Progenitor cell of endocrine pancreas (in vitro differentiated cells): ENCODE results near the gene PLCH1. TPM values are rescaled to one million over a fixed set of nuclear protein-coding genes. Genes with fewer than 3 reads are reported as not detected.
"Not testable (repeated sequence)": the region's sequence is repeated elsewhere in the genome, so short reads cannot be mapped to it uniquely, and the experiment has no call there.

Experiments used
- DNase-seq: peaks from one replicate; pipeline ENCODE4 v3.0.0; 2021; ENCODE audit warnings: low spot score; ENCODE audit not compliant: unreplicated experiment
- H3K27ac Mint-ChIP-seq: 2 replicates; pipeline ENCODE4 v1.8.0; 2021; ENCODE audit warnings: mild to moderate bottlenecking, moderate library complexity, mixed read lengths
- H3K27me3 Mint-ChIP-seq: 2 replicates; pipeline ENCODE4 v1.8.0; 2021; ENCODE audit warnings: mixed read lengths
- H3K36me3 Mint-ChIP-seq: 2 replicates; pipeline ENCODE4 v1.8.0; 2022; ENCODE audit warnings: mixed read lengths; ENCODE audit not compliant: insufficient read depth
- H3K4me1 Mint-ChIP-seq: 2 replicates; pipeline ENCODE4 v1.8.0; 2021; ENCODE audit warnings: low read depth, mixed read lengths
- H3K4me3 Mint-ChIP-seq: 2 replicates; pipeline ENCODE4 v1.8.0; 2021; ENCODE audit warnings: low read depth, mild to moderate bottlenecking, moderate library complexity, mixed read lengths
- H3K9me3 Mint-ChIP-seq: 2 replicates; pipeline ENCODE4 v1.8.0; 2021; ENCODE audit warnings: low read depth, mixed read lengths
- total RNA-seq: library from RNA; stranded (reverse); gene quantifications from 2 replicates; pipeline ENCODE4 v1.2.1, GENCODE V29; 2021
- TF ChIP-seq, protein P1 (sequence below): fragments of 200-600 bp; sonication (generic); IDR thresholded peaks from one replicate; pipeline ENCODE4 v1.5.0; 2021; ENCODE audit warnings: antibody characterized with exemption, mild to moderate bottlenecking; ENCODE audit not compliant: unreplicated experiment

Gene PLCH1
- total RNA-seq, 1 donor from 2014 or later = 14.2 TPM

DNA sequence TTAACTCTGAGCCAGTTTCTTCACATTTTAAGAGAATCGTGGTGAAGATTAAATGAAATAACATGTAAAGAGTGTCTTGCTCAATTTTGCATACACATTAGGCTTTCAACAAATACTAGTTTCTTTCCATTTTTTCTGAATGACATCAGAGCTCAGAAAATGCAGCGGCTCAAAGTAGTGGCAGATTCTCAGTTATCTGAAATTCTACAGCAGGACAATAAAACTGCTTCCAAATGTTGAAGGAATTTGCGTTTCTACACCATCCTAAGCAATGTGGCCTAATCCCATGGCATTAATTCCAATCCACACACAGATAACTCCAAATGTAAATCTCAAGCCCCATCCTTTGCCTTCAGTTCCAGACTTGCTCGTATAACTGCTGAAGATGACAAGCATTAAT lies 115.8 kb downstream of the PLCH1 start:
- Mint-ChIP-seq H3K27ac (no peak overlapping the region), H3K27me3 (no peaks in the 10 kb centered on the region), H3K4me3 (no peak overlapping the region), H3K9me3 (peaks cover 11% of the 10 kb centered on the region), H3K4me1 (no peaks in the 10 kb centered on the region), H3K36me3 (peaks cover 4% of the 10 kb centered on the region)
- TF ChIP-seq, protein P1, sequence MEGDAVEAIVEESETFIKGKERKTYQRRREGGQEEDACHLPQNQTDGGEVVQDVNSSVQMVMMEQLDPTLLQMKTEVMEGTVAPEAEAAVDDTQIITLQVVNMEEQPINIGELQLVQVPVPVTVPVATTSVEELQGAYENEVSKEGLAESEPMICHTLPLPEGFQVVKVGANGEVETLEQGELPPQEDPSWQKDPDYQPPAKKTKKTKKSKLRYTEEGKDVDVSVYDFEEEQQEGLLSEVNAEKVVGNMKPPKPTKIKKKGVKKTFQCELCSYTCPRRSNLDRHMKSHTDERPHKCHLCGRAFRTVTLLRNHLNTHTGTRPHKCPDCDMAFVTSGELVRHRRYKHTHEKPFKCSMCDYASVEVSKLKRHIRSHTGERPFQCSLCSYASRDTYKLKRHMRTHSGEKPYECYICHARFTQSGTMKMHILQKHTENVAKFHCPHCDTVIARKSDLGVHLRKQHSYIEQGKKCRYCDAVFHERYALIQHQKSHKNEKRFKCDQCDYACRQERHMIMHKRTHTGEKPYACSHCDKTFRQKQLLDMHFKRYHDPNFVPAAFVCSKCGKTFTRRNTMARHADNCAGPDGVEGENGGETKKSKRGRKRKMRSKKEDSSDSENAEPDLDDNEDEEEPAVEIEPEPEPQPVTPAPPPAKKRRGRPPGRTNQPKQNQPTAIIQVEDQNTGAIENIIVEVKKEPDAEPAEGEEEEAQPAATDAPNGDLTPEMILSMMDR = no peak
- no peak for DNase-seq

DNA sequence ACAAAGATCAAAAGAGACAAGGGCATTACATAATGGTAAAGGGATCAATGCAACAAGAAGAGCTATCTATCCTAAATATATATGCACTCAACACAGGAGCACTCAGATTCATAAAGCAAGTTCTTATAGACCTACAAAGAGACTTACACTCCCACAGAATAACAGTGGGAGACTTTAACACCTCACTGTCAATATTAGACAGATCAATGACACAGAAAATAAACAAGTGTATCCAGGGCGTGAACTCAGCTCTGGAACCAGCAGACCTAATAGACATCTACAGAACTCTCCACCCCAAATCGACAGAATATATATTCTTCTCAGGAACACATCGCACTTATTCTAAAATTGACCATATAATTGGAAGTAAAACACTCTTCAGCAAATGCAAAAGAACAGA lies 122.2 kb downstream of the PLCH1 start:
- peaks cover 22% of the 10 kb centered on the region for H3K4me1 Mint-ChIP-seq
- peaks cover 13% of the 10 kb centered on the region for H3K9me3 Mint-ChIP-seq
- H3K27me3 Mint-ChIP-seq, H3K36me3 Mint-ChIP-seq, DNase-seq, H3K4me3 Mint-ChIP-seq: not testable (repeated sequence)
- peak overlapping the region; percentile 18 for H3K27ac Mint-ChIP-seq

DNA sequence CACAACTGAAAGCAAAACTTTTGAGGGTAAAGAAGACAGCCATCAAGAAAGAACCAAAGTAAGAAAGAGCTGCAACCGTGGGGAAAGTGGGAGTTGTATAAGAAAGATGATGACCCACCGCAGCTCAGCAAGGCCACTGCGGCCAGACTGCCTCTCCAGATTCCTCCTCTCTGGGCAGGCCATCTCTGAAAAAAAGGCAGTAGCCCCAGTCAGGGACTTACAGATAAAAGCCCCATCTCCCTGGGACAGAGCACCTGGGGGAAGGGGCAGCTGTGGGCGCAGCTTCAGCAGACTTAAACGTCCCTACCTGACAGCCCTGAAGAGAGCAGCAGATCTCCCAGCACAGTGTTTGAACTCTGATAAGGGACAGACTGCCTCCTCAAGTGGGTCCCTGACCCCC lies 124.3 kb downstream of the PLCH1 start:
- peaks cover 21% of the 10 kb centered on the region for H3K9me3 Mint-ChIP-seq
- H3K27ac Mint-ChIP-seq, DNase-seq: not testable (repeated sequence)

DNA sequence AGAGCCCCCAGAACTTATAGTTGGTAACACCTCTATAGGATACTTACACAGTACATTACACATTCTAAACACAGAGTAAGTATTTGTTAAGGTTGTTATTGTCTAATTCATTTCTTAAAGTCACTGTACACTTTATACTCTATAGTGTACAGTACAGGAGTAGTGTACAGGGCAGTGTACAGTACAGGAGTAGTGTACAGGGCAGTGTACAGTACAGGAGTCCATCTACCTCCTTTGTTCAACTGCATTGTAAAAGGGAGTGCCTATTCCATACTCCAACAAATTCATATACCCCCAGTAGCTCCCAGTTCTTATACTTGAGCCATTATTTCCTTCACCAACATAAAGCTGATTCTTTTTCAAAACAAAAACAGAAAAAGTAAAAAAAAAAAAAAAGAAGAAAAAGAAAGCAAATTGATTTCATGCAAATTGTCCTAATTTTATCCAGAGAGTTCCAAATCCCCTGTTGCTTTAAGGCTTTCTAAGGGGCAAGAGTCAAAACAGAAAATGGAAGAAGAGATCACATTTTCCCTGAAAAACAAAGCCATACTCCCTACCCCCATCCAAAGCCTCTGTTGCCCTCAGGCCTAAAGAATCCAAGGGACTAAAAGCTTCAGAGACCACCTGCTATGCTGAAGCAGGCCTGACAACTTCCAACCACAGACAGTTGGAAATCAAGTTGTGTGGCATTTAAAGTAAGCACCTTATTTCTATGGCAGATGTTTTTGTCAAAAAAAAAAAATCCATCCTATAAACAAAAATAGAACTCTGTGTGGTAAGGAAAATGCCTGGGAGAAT lies 125.6 kb downstream of the PLCH1 start:
- TF ChIP-seq, protein P1 = no peak
- Mint-ChIP-seq H3K4me1 (peaks cover 22% of the 10 kb centered on the region), H3K9me3 (peaks cover 25% of the 10 kb centered on the region), H3K4me3 (no peak overlapping the region), H3K27ac (no peak overlapping the region), H3K27me3 (no peaks in the 10 kb centered on the region), H3K36me3 (peaks cover 13% of the 10 kb centered on the region)
- no peak for DNase-seq

More for the DNA sequence above, 124.3 kb downstream of the PLCH1 start:
- peaks cover 22% of the 10 kb centered on the region for H3K4me1 Mint-ChIP-seq
- not testable (repeated sequence) for H3K4me3 Mint-ChIP-seq, H3K27me3 Mint-ChIP-seq, H3K36me3 Mint-ChIP-seq

DNA sequence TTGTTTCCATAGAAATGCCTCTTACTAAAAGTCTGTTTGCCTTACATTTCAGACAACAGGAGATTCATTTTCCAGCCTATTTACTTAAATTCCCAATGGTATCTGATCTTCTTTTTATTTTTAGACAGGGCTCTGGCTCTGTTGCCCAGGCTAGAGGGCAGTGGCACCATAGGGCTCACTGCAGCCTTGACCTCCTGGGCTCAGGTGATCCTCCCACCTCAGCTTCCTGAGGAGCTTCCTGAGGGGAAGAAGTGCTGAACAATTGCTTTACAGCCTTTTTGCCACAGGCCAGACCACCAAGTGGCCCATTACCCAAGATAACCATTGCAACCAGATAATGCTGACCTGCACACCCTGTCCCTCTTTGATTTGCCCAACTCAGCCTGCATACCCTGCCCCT lies 126.3 kb downstream of the PLCH1 start:
- Mint-ChIP-seq H3K36me3 (peaks cover 21% of the 10 kb centered on the region), H3K27ac (no peak overlapping the region), H3K4me1 (peaks cover 22% of the 10 kb centered on the region), H3K9me3 (peaks cover 30% of the 10 kb centered on the region), H3K27me3 (no peaks in the 10 kb centered on the region), H3K4me3 (no peak overlapping the region)
- DNase-seq = no peak
- TF ChIP-seq, protein P1 = no peak

DNA sequence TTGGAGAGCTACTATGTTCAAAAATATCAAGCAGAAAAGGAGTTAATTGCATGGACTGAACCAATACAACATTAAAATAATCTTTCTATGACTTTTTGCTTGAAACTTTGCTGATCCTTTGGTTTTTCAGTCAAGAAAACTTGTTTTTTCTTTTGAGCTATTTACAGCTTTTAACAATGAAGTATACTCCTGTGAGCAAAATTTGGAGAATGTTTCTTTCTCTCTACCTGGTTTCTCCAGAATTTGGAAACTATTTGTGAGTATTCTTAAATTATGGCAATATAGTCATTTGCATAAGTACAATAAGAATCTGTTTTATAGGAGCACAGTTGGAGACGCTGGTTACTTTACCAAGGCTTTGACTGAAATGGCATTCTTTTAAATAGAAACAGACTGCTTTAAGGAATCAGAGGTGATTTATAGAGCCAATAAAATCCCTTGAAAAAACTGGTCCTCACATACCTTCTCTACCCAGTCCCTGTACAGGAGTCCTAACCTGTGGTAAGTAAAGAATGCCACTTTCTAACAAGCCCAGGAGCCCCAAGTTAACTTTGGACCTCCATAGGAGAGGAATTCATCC lies 127.4 kb downstream of the PLCH1 start:
- H3K4me3 Mint-ChIP-seq = no peak overlapping the region
- no peak for DNase-seq
- H3K36me3 Mint-ChIP-seq = peaks cover 23% of the 10 kb centered on the region
- peaks cover 37% of the 10 kb centered on the region for H3K9me3 Mint-ChIP-seq
- no peaks in the 10 kb centered on the region for H3K27me3 Mint-ChIP-seq
- TF ChIP-seq, protein P1 = no peak
- H3K27ac Mint-ChIP-seq = no peak overlapping the region
- peaks cover 12% of the 10 kb centered on the region for H3K4me1 Mint-ChIP-seq

DNA sequence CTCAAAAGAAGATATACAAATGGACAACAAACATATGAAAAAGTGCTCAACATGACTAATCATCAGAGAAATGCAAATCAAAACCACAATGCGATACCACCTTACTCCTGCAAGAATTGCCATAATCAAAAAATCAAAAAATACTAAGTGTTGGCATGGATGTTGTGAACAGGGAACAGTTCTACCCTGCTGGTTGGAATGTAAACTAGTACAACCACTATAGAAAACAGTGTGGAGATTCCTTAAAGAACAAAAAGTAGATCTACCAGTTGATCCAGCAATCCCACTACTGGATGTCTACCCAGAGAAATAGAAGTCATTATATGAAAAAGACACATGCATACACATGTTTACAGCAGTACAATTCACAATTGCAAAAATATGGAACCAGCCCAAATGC lies 129.7 kb downstream of the PLCH1 start:
- H3K27ac Mint-ChIP-seq, H3K4me3 Mint-ChIP-seq, H3K27me3 Mint-ChIP-seq, DNase-seq, H3K4me1 Mint-ChIP-seq: not testable (repeated sequence)
- H3K36me3 Mint-ChIP-seq = peaks cover 27% of the 10 kb centered on the region
- H3K9me3 Mint-ChIP-seq = peaks cover 40% of the 10 kb centered on the region

DNA sequence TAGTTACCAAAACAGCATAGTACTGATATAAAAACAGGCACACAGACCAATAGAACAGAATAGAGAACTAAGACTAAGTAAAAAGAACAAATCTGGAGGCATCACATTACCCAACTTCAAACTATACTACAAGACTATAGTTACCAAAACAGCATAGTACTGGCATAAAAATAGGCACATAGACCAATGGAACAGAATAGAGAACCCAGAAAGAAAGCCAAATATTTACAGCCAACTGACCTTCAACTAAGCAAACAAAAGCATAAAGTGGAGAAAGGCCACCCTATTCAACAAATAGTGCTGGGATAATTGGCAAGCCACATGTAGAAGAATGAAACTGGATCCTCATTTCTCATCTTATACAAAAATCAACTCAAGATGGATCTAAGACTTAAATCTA lies 130.5 kb downstream of the PLCH1 start:
- DNase-seq, H3K4me1 Mint-ChIP-seq, H3K27ac Mint-ChIP-seq, H3K27me3 Mint-ChIP-seq, H3K4me3 Mint-ChIP-seq: not testable (repeated sequence)
- Mint-ChIP-seq H3K36me3 (peaks cover 27% of the 10 kb centered on the region), H3K9me3 (peaks cover 44% of the 10 kb centered on the region)
